MM.1S (cell line): ENCODE results near the gene LLPH.
A peak's percentile ranks its signal among the peaks of the same experiment; 100 is the strongest.

ENCODE experiments used
- DNase-seq: peaks from one replicate; pipeline ENCODE4 v3.0.0-alpha.2; 2015
- H2AFZ ChIP-seq: fragments of 300-600 bp; sonication (generic); 2 replicates; pipeline ENCODE4 v1.6.0; 2016; ENCODE audit warnings: antibody characterized with exemption, low read length
- H3F3A ChIP-seq: fragments of 300-600 bp; sonication (generic); 2 replicates; pipeline ENCODE4 v1.6.1; 2016; ENCODE audit warnings: mild to moderate bottlenecking, antibody characterized with exemption, low read length, moderate library complexity, mixed read lengths; ENCODE audit not compliant: insufficient read depth
- H3K27ac ChIP-seq: fragments of 300-600 bp; sonication (generic); 2 replicates; pipeline ENCODE4 v1.5.1; 2016; ENCODE audit warnings: mild to moderate bottlenecking, low read length
- H3K27me3 ChIP-seq: fragments of 300-600 bp; sonication (generic); replicated peaks from 2 replicates; pipeline ENCODE4 v1.6.0; 2016; ENCODE audit warnings: low read length; ENCODE audit not compliant: insufficient read depth
- H3K36me3 ChIP-seq: fragments of 300-600 bp; sonication (generic); replicated peaks from 2 replicates; pipeline ENCODE4 v1.6.1; 2016; ENCODE audit warnings: mild to moderate bottlenecking, low read length, mixed read lengths; ENCODE audit not compliant: insufficient read depth
- H3K4me1 ChIP-seq: fragments of 300-600 bp; sonication (generic); 2 replicates; pipeline ENCODE4 v1.6.1; 2016; ENCODE audit warnings: low read length, mixed read lengths
- H3K4me2 ChIP-seq: fragments of 300-600 bp; sonication (generic); 2 replicates; pipeline ENCODE4 v1.6.0; 2016; ENCODE audit warnings: low read depth, low read length
- H3K4me3 ChIP-seq: fragments of 300-600 bp; sonication (generic); 2 replicates; pipeline ENCODE4 v1.5.1; 2016; ENCODE audit warnings: low read length, mixed read lengths
- H3K79me2 ChIP-seq: fragments of 300-600 bp; sonication (generic); 2 replicates; pipeline ENCODE4 v1.6.1; 2016; ENCODE audit warnings: mixed run types, low read length, mixed read lengths
- H3K9ac ChIP-seq: fragments of 300-600 bp; sonication (generic); 2 replicates; pipeline ENCODE4 v1.6.1; 2016; ENCODE audit warnings: low read length, mixed read lengths
- H3K9me2 ChIP-seq: fragments of 300-600 bp; sonication (generic); replicated peaks from 2 replicates; pipeline ENCODE4 v1.6.1; 2016; ENCODE audit warnings: mild to moderate bottlenecking, low read length, mixed read lengths; ENCODE audit not compliant: insufficient read depth
- H3K9me3 ChIP-seq: fragments of 300-600 bp; sonication (generic); replicated peaks from 2 replicates; pipeline ENCODE4 v1.6.1; 2016; ENCODE audit warnings: mild to moderate bottlenecking, low read length, mixed read lengths; ENCODE audit not compliant: insufficient read depth
- H4K20me1 ChIP-seq: fragments of 300-600 bp; sonication (generic); 2 replicates; pipeline ENCODE4 v1.6.1; 2016; ENCODE audit warnings: mild to moderate bottlenecking, low read length, moderate library complexity, mixed read lengths; ENCODE audit not compliant: insufficient read depth
- EZH2 ChIP-seq: fragments of 300-600 bp; sonication (generic); optimal IDR thresholded peaks from 2 replicates; pipeline ENCODE3; 2017; ENCODE audit warnings: low read depth, mild to moderate bottlenecking, antibody characterized with exemption, low read length, mixed read lengths
- EZH2phosphoT487 ChIP-seq: fragments of 300-600 bp; sonication (generic); IDR thresholded peaks from 2 replicates; pipeline ENCODE4 v1.6.1; 2018; ENCODE audit warnings: antibody characterized with exemption, low read length
- TF ChIP-seq, protein P1 (sequence below): fragments of 300-600 bp; sonication (generic); IDR thresholded peaks from 2 replicates; pipeline ENCODE4 v1.5.1; 2016; ENCODE audit warnings: antibody characterized with exemption, low read length, mixed read lengths

The LLPH gene

DNA sequence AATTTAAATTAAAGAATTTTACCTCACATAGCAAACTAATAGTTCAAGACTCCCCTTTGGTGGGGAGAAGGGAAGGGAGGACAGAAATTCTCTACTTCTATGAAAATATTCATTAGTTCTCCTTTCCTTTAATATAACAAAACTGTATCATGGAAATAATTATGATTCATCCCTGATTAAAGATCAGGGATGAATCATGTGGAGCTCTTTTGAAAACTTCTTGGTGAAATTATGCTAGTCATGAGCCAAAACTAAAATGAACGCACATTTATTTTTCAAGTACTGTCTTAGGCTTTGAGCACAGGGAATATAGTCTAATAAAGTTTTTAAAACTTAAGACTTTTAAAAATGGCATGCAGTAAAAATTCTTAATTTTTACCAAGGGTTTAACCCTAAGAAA lies 22.2 kb upstream of the LLPH start:
- Histone ChIP-seq H2AFZ (no peak overlapping the region), H3F3A (no peaks in the 10 kb centered on the region), H3K4me3 (no peak overlapping the region), H3K9ac (no peak overlapping the region), H3K4me1 (no peaks in the 10 kb centered on the region), H4K20me1 (no peaks in the 10 kb centered on the region), H3K27me3 (no peaks in the 10 kb centered on the region), H3K36me3 (no peaks in the 10 kb centered on the region; the same call in 1 of the 2 replicates), H3K9me2 (no peaks in the 10 kb centered on the region), H3K4me2 (no peak overlapping the region), H3K27ac (no peak overlapping the region), H3K9me3 (no peaks in the 10 kb centered on the region), H3K79me2 (0 out of 2 replicates have a peak, but pooled peaks cover 3% of the 10 kb centered on the region)
- no peak for TF ChIP-seq EZH2phosphoT487
- TF ChIP-seq, protein P1, sequence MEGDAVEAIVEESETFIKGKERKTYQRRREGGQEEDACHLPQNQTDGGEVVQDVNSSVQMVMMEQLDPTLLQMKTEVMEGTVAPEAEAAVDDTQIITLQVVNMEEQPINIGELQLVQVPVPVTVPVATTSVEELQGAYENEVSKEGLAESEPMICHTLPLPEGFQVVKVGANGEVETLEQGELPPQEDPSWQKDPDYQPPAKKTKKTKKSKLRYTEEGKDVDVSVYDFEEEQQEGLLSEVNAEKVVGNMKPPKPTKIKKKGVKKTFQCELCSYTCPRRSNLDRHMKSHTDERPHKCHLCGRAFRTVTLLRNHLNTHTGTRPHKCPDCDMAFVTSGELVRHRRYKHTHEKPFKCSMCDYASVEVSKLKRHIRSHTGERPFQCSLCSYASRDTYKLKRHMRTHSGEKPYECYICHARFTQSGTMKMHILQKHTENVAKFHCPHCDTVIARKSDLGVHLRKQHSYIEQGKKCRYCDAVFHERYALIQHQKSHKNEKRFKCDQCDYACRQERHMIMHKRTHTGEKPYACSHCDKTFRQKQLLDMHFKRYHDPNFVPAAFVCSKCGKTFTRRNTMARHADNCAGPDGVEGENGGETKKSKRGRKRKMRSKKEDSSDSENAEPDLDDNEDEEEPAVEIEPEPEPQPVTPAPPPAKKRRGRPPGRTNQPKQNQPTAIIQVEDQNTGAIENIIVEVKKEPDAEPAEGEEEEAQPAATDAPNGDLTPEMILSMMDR: no peak
- TF ChIP-seq EZH2: no peak
- no peak for DNase-seq

DNA sequence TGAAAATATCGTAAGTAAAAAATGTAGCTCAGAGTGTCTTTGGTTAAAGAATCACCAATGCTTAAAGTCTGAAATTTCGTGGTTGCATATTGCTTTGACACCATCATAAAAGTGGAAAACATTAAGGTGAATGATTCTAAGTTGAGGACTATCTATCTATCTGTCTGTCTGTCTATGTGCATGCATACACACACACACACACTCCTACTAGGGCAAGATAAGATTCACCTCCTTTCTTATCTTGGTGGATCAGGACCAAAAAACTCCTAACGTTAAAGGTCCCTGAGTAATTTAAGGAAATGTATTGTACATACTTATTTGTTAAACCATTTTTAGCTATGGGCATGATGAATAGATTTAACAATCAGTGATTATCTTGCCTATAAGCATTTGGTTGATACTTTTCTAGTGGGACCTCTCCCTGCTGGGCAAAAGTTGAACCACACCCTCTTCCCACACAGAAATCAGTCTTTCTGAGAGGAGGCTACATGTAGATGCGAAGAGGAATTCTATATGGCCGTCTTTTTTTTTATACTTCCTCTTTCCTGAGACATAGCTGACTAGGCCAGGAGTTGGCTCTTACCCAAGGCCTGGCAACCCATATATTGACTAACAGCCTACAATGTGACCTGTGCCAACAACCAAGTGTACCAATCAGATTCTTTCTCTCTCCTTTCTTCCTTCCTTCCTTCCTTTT lies 19.3 kb upstream of the LLPH start:
- H2AFZ ChIP-seq: no peak overlapping the region
- DNase-seq: no peak
- H3K36me3 ChIP-seq: no peaks in the 10 kb centered on the region; the same call in 1 of the 2 replicates
- H3K4me1 ChIP-seq: peaks cover 7% of the 10 kb centered on the region; the same call in 1 of the 2 replicates
- no peaks in the 10 kb centered on the region for H4K20me1 ChIP-seq
- H3K4me2 ChIP-seq: no peak overlapping the region
- no peak overlapping the region for H3K4me3 ChIP-seq
- H3K27me3 ChIP-seq: no peaks in the 10 kb centered on the region
- TF ChIP-seq, protein P1: no peak; the same call in 1 of the 2 replicates
- TF ChIP-seq EZH2phosphoT487: no peak
- TF ChIP-seq EZH2: no peak
- H3K9me2 ChIP-seq: no peaks in the 10 kb centered on the region
- no peak overlapping the region for H3K27ac ChIP-seq
- H3K9me3 ChIP-seq: no peaks in the 10 kb centered on the region
- H3F3A ChIP-seq: no peaks in the 10 kb centered on the region; the same call in 1 of the 2 replicates
- 0 out of 2 replicates have a peak, but pooled peaks cover 3% of the 10 kb centered on the region for H3K79me2 ChIP-seq
- no peak overlapping the region for H3K9ac ChIP-seq

DNA sequence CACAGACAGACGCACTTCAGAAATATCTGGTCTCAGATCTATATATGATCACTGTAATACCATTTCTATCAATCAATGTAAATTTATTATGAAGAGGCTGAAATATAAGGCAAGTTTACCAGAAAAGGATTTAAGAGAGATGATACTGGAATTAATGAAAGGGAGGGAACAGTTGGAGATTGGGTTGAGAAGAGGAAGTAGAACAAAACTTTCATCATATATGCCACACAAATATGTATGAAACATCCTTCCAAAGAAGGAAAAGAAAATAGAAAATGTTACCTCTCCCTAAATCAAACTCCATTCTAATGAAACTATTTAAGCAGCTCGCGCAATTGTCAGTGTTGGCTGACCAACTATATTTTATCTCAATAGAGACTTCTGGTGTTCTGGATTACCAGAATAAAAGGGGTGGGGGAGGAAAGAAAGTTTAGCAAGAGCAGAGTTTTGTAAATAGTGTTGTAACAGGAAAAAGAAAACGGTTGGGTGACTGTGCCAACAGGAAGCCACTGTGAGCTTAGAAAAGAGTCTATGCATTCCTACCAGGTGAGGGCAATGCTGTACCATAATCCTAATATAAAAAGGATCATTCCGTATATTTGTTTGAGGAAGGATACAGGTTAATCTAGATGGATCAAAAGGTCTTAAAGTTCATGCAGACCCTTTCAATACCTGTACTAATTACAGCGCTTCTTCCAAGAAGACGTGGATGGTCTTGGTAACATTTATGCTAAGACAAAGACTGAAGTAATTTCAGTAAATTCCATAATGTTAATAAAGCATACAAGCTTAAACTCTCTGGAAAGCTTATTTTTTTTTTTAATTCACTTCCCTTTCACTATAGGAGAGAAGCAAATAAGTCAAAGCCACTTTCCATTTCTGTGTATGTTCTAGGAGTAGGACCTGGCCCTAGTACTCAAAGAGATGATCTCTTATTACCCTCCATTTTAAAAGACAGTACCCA lies 14.5 kb upstream of the LLPH start:
- Histone ChIP-seq H3K9me2 (no peaks in the 10 kb centered on the region), H3K36me3 (no peaks in the 10 kb centered on the region; the same call in 1 of the 2 replicates), H3K27ac (no peak overlapping the region), H3K4me1 (peaks cover 8% of the 10 kb centered on the region; the same call in 1 of the 2 replicates), H4K20me1 (no peaks in the 10 kb centered on the region), H3K4me3 (no peak overlapping the region), H3K9ac (no peak overlapping the region), H3F3A (no peaks in the 10 kb centered on the region; the same call in 1 of the 2 replicates), H3K27me3 (no peaks in the 10 kb centered on the region), H3K4me2 (no peak overlapping the region), H3K9me3 (no peaks in the 10 kb centered on the region), H3K79me2 (no peaks in the 10 kb centered on the region), H2AFZ (no peak overlapping the region)
- peak; percentile 66 for DNase-seq
- TF ChIP-seq EZH2phosphoT487: no peak
- TF ChIP-seq, protein P1: peak; percentile 71
